ENCODE results near the gene TFE3.

TFE3 gene

DNA sequence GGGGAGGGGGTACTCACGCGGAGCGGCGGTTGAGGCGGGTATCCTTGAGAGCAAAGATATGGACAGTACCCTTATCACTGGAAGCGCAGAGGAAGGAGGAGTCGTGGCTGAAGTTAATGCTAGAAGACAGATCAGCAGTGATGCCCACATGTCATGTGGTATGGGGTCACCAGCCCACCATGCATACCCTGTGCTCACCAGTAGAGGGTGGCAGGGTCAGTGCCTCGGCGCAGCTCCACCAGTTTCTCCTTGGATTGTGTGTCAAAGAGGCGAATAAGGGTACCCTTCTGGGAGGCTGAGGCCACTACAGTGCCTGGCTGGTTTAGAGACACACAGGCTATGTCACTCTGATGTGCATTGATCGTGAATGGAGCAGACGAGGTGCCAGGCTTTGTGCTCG lies 32.2 kb upstream of the TFE3 start:
- H3K4me3 ChIP-seq (ENCODE audit: low read depth, low read length) = no peak overlapping the region
- H3K9me3 ChIP-seq = no peaks in the 10 kb centered on the region
- H3K27me3 ChIP-seq = no peaks in the 10 kb centered on the region
- DNase-seq = no peak
- TF ChIP-seq, protein P1, sequence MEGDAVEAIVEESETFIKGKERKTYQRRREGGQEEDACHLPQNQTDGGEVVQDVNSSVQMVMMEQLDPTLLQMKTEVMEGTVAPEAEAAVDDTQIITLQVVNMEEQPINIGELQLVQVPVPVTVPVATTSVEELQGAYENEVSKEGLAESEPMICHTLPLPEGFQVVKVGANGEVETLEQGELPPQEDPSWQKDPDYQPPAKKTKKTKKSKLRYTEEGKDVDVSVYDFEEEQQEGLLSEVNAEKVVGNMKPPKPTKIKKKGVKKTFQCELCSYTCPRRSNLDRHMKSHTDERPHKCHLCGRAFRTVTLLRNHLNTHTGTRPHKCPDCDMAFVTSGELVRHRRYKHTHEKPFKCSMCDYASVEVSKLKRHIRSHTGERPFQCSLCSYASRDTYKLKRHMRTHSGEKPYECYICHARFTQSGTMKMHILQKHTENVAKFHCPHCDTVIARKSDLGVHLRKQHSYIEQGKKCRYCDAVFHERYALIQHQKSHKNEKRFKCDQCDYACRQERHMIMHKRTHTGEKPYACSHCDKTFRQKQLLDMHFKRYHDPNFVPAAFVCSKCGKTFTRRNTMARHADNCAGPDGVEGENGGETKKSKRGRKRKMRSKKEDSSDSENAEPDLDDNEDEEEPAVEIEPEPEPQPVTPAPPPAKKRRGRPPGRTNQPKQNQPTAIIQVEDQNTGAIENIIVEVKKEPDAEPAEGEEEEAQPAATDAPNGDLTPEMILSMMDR (IDR thresholded peaks at IDR 0.05; ENCODE audit: low read depth, low read length) = 0 out of 2 replicates have a peak, but pooled peaks have one; percentile 6
- H3K36me3 ChIP-seq = no peaks in the 10 kb centered on the region; the same call in 1 of the 2 replicates
- H3K4me1 ChIP-seq = no peaks in the 10 kb centered on the region

DNA sequence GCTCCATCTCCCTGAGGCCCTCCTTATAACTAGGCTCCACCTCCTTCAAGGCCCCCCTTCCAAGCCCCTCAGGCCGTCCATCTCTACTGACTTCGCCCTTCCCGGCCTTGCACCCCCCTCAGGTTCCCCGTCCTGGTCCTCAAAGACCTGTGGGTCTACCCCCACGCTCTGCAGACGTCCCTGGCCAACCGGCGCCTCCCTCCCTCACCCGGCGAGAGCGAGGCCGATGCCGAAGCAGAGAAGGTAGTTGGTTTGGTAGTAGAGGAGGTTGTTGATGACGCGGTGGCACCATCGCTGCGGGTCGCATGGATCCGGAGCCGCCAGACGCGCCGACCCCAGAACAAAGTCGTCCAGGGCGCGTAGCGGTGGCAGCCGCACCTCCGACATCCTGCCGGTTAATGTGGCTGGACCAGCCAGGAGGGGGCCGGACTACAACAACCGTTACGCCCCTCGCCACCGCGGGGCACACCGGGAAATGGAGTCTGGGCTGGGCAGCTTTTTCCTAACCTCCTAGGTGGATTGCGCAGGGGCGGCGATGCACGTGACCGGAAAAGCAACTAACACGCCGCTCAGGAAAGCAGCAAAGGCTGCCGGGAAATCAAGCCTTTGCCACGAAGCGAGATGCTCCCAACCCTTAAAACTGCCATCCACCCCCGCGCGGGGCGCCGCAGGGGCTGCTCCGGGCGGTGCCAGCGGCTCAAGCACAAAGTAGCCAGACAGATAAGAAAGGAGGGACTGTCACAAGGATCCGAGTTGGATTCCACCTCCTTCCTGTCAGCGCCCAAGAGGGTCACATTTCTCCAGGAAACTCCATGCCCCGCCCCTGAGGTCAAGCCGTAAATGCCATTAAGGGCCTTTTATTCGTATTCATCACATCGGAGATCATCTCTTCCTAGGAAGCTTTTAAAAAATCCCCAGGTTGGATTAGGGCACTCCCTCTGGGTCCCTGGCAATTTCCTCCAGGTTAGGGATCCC lies 30.7 kb upstream of the TFE3 start, which contains the start of gene PRAF2:
PRAF2 (minus strand) TSS at position 402 of the 975 bp plus-strand sequence; CDS start at position 387, 15 bp downstream.
- H3K4me3 ChIP-seq (ENCODE audit: low read depth, low read length) = peak within 1 kb of the TSS; percentile 76
- H3K36me3 ChIP-seq = no peaks in the 10 kb centered on the region; the same call in 1 of the 2 replicates
- peak; percentile 92 for DNase-seq
- no peaks in the 10 kb centered on the region for H3K4me1 ChIP-seq
- H3K9me3 ChIP-seq = no peaks in the 10 kb centered on the region
- TF ChIP-seq, protein P1 (IDR thresholded peaks at IDR 0.05; ENCODE audit: low read depth, low read length) = no peak
- H3K27me3 ChIP-seq = no peaks in the 10 kb centered on the region

DNA sequence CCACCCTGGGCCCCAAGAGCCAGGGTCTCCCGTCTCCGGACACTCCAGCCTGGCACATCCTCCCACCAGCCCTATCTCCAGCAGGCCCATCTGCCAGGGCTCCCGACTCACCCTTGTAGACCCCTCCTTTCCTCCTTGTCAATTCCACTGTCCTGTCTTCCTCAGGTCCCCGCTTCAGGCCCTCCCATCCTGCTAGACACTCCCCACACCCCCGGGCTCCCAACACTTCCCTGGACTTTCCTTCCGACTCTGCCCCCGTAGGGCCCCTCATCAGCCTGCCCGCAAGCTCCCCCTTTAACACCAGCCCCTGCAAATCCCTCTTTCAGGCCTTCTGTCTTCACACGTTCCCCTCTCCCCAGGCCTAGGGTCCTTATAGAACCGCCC lies 29.5 kb upstream of the TFE3 start:
- TF ChIP-seq, protein P1 (IDR thresholded peaks at IDR 0.05; ENCODE audit: low read depth, low read length) = no peak
- no peak for DNase-seq
- peak overlapping the region; percentile 76 for H3K4me3 ChIP-seq (ENCODE audit: low read depth, low read length)

DNA sequence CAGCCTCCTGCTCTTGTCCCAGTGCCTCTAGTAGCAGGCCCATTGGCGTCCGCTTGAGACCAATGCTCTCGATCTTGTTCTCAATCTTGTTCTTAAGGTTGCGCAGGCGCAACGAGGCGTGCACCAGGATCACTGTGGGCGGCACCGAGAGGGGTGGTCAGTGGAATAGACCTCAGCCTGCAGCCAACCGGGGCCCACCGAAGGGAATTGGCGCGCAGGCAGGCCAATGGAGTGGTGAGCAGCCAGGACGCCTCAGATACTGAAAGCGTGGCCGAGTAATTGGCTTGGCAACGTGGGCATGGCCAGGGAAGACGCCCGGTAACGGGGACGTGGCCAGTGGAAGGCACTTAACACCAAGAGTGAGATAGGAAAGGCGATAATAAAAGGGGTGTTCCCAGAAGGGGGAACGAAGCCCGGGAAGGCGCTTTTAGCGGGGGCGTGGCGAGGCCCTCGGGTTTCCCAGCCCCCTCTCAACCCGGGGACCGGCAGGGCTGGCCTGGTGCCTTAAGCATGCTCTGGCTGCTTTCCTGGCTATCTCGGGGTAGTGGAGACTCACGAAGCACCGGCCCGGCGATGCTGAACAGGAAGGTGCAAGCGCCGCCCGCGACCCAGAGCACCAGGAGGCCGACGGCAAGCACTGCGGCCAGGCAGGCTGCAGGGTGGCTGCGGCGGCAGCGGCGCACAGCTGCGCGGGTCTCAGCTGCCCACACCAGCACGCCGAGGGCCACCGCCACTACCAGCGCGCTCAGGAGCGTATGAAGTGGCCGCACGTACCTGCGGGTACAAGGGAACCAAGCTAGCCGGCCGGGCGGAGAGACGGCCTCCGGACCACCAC lies 28.9 kb upstream of the TFE3 start:
- no peaks in the 10 kb centered on the region for H3K4me1 ChIP-seq
- TF ChIP-seq, protein P1 (IDR thresholded peaks at IDR 0.05; ENCODE audit: low read depth, low read length) = no peak
- no peaks in the 10 kb centered on the region for H3K27me3 ChIP-seq
- no peak for DNase-seq
- H3K4me3 ChIP-seq (ENCODE audit: low read depth, low read length) = peak overlapping the region; percentile 76
- no peaks in the 10 kb centered on the region; the same call in 1 of the 2 replicates for H3K36me3 ChIP-seq
- H3K9me3 ChIP-seq = no peaks in the 10 kb centered on the region

More for the DNA sequence above, 29.5 kb upstream of the TFE3 start:
- H3K27me3 ChIP-seq = no peaks in the 10 kb centered on the region
- H3K36me3 ChIP-seq = no peaks in the 10 kb centered on the region; the same call in 1 of the 2 replicates
- H3K9me3 ChIP-seq = no peaks in the 10 kb centered on the region
- no peaks in the 10 kb centered on the region for H3K4me1 ChIP-seq

DNA sequence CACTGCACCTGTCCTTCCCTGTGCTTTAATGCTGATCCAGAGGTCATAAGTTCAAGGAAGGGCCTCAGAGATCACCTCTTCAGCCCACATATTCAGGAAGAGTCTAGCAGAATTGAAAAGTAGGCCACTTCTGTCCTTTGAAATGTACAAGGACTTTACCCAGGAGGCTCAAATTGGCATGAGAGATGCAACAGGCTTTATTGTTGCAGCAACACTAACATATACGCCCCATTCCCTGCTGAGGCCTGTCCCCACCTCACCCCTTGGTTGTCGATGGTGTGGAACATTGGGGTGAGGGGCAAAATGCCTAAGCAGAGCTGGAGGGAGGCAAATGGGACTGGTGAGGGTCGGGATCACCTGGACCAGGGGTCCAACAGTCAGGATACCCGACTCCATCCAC lies 27.8 kb upstream of the TFE3 start:
- H3K9me3 ChIP-seq = no peaks in the 10 kb centered on the region
- H3K36me3 ChIP-seq = no peaks in the 10 kb centered on the region; the same call in 1 of the 2 replicates
- H3K27me3 ChIP-seq = no peaks in the 10 kb centered on the region
- no peak overlapping the region for H3K4me3 ChIP-seq (ENCODE audit: low read depth, low read length)
- no peak for DNase-seq
- no peaks in the 10 kb centered on the region for H3K4me1 ChIP-seq
- TF ChIP-seq, protein P1 (IDR thresholded peaks at IDR 0.05; ENCODE audit: low read depth, low read length) = no peak

All from BE2C (cell line).